KMS-11 (cell line): ENCODE data around the gene STK33.
A peak's percentile ranks its signal among the peaks of the same experiment; 100 is the strongest.

Experiments
- H2AFZ ChIP-seq: fragments of 200-600 bp; sonication (generic); 2 replicates; pipeline ENCODE4 v1.6.1; 2016; ENCODE audit warnings: antibody characterized with exemption, mixed run types, low read depth
- H3K27ac ChIP-seq: fragments of 200-600 bp; sonication (generic); 2 replicates; pipeline ENCODE4 v1.6.1; 2016; ENCODE audit warnings: mild to moderate bottlenecking, mixed run types
- H3K27me3 ChIP-seq: fragments of 200-600 bp; sonication (generic); 2 replicates; pipeline ENCODE4 v1.6.1; 2017; ENCODE audit warnings: mild to moderate bottlenecking, low read depth, mixed run types, moderate library complexity; ENCODE audit not compliant: insufficient read depth
- H3K36me3 ChIP-seq: fragments of 200-600 bp; sonication (generic); 2 replicates; pipeline ENCODE4 v1.6.1; 2017; ENCODE audit warnings: mild to moderate bottlenecking, mixed run types; ENCODE audit not compliant: insufficient read depth
- H3K4me1 ChIP-seq: fragments of 200-600 bp; sonication (generic); 2 replicates; pipeline ENCODE4 v1.6.1; 2016; ENCODE audit warnings: mild to moderate bottlenecking, low read depth, mixed run types; ENCODE audit not compliant: poor library complexity, severe bottlenecking
- H3K4me2 ChIP-seq: fragments of 200-600 bp; sonication (generic); 2 replicates; pipeline ENCODE4 v1.7.0; 2016; ENCODE audit warnings: mild to moderate bottlenecking, mixed run types
- H3K4me3 ChIP-seq: fragments of 200-600 bp; sonication (generic); IDR thresholded peaks from 2 replicates; pipeline ENCODE4 v1.6.1; 2017; ENCODE audit warnings: low read depth, low read length, mixed read lengths; ENCODE audit not compliant: insufficient read depth
- H3K79me2 ChIP-seq: fragments of 200-600 bp; sonication (generic); 2 replicates; pipeline ENCODE4 v1.6.1; 2016; ENCODE audit warnings: low read depth, mixed run types; ENCODE audit not compliant: insufficient read depth
- H3K9ac ChIP-seq: fragments of 200-600 bp; sonication (generic); 2 replicates; pipeline ENCODE4 v1.6.1; 2016; ENCODE audit warnings: mild to moderate bottlenecking, mixed run types
- H4K20me1 ChIP-seq: fragments of 200-600 bp; sonication (generic); 2 replicates; pipeline ENCODE4 v1.6.1; 2016; ENCODE audit warnings: mild to moderate bottlenecking, mixed run types; ENCODE audit not compliant: insufficient read depth
- TF ChIP-seq, protein P1 (sequence below): fragments of 200-600 bp; sonication (generic); conservative IDR thresholded peaks from 2 replicates; pipeline ENCODE4 v1.6.1; 2017; ENCODE audit warnings: low read depth, mild to moderate bottlenecking, antibody characterized with exemption, low read length, moderate library complexity, mixed read lengths

The STK33 gene

DNA sequence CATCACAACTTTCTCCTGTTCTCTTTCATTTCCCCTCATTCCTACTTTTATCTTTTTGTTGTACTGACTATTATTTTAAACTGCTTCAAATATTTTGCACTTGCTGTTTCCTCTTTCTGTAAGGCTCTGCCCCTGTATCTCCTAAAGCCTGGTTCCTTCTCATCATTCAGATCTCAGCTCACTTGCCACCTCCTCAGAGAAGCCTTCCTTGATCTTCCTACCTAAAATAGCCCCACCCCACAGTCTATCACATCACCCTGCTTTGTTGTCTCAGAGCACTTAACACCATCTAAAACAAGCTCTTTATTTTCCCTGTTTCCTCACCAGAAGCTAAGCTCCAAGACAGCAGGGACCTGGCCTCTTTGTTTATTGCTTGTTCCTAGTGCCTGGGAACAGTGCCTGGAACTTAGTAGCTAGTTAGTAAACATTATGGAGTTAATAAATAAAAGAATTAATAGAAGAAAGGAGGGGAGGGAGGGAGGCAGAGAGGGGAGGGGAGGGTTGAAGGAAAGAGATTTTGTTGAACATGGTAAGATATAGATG, 2.5 kb upstream of the STK33 start:
- H3K79me2 ChIP-seq: peaks cover 16% of the 10 kb centered on the region; the same call in 1 of the 2 replicates
- H3K9ac ChIP-seq: no peak overlapping the region
- TF ChIP-seq, protein P1, sequence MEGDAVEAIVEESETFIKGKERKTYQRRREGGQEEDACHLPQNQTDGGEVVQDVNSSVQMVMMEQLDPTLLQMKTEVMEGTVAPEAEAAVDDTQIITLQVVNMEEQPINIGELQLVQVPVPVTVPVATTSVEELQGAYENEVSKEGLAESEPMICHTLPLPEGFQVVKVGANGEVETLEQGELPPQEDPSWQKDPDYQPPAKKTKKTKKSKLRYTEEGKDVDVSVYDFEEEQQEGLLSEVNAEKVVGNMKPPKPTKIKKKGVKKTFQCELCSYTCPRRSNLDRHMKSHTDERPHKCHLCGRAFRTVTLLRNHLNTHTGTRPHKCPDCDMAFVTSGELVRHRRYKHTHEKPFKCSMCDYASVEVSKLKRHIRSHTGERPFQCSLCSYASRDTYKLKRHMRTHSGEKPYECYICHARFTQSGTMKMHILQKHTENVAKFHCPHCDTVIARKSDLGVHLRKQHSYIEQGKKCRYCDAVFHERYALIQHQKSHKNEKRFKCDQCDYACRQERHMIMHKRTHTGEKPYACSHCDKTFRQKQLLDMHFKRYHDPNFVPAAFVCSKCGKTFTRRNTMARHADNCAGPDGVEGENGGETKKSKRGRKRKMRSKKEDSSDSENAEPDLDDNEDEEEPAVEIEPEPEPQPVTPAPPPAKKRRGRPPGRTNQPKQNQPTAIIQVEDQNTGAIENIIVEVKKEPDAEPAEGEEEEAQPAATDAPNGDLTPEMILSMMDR: no peak
- no peak overlapping the region for H3K27ac ChIP-seq
- peaks cover 23% of the 10 kb centered on the region for H3K4me1 ChIP-seq
- H2AFZ ChIP-seq: no peak overlapping the region
- no peaks in the 10 kb centered on the region for H3K36me3 ChIP-seq
- no peaks in the 10 kb centered on the region for H4K20me1 ChIP-seq
- no peak overlapping the region for H3K4me2 ChIP-seq
- no peaks in the 10 kb centered on the region for H3K27me3 ChIP-seq
- H3K4me3 ChIP-seq: no peak overlapping the region

DNA sequence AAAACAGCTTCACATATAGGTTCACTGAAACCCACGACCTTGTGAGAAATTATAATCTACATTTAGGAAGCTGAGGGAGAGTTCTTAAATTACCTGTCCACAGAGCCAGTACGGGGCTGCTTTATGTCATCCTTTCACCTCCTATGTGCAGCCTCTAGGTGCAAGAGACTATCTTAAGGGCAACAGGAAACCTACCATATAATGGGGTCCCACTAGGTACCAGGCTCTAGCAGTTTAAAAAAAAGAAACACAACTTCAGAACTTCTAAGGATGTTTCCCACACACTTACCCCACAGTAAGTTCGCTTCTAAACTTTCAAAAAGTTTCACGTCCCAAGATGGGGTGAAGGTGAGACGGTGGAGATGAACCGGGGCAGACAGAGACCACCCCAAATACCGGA, 573 bp downstream of the STK33 start:
- no peaks in the 10 kb centered on the region for H3K36me3 ChIP-seq
- peaks cover 23% of the 10 kb centered on the region for H3K4me1 ChIP-seq
- peak overlapping the region; percentile 88 for H3K4me2 ChIP-seq
- TF ChIP-seq, protein P1: no peak
- peak overlapping the region; percentile 94; the same call in 1 of the 2 replicates for H3K9ac ChIP-seq
- peak overlapping the region; percentile 83 for H2AFZ ChIP-seq
- H3K4me3 ChIP-seq: no peak overlapping the region
- H3K27me3 ChIP-seq: no peaks in the 10 kb centered on the region
- peak overlapping the region; percentile 83 for H3K27ac ChIP-seq
- peaks cover 16% of the 10 kb centered on the region; the same call in 1 of the 2 replicates for H3K79me2 ChIP-seq
- H4K20me1 ChIP-seq: no peaks in the 10 kb centered on the region

DNA sequence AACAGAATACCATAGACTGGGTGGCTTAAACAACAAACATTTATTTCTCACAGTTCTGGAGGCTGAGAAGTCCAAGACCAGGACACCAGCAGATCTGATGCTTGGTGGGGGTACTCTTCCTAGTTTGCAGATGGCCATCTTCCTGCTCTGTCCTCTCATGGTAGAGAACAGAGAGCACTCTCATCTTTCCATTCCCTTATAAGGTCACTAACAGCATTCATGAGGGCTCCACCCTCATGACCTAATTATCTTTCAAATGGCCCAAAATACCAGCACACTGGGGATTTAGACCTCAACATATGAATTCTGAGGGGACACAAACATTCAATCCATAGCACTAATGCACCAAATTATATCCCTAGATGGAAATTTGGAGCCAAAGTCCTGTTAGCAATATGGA, 6.1 kb downstream of the STK33 start:
- Histone ChIP-seq H2AFZ (no peak overlapping the region), H3K4me3 (no peak overlapping the region), H3K4me2 (no peak overlapping the region; the same call in 1 of the 2 replicates), H3K4me1 (peaks cover 23% of the 10 kb centered on the region), H3K27me3 (no peaks in the 10 kb centered on the region), H3K79me2 (peaks cover 5% of the 10 kb centered on the region; the same call in 1 of the 2 replicates), H4K20me1 (no peaks in the 10 kb centered on the region), H3K9ac (no peak overlapping the region), H3K36me3 (no peaks in the 10 kb centered on the region), H3K27ac (no peak overlapping the region)
- TF ChIP-seq, protein P1: no peak

DNA sequence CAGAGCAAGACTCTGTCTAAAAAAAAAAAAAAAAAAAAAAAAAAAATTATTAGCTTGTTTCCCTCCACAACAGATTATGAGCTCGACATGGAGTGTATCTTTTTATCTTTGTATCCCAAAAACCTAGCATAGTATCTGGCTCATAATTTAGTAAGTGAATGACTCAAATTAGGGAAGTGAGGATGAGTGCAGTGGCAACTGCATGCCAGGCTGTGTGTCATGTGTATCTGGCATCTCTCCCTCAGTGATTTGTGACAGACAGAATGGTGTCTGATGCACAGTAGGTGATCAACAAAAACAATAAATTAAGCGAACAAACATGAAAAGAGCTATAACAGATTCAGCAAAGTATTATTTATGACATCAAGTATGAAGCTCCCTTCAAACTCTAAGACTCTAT, 7.2 kb downstream of the STK33 start:
- Histone ChIP-seq H3K36me3 (no peaks in the 10 kb centered on the region), H3K9ac (no peak overlapping the region), H3K4me2 (no peak overlapping the region), H3K79me2 (no peaks in the 10 kb centered on the region; the same call in 1 of the 2 replicates), H3K27me3 (no peaks in the 10 kb centered on the region), H3K4me1 (peaks cover 16% of the 10 kb centered on the region), H2AFZ (no peak overlapping the region), H4K20me1 (no peaks in the 10 kb centered on the region), H3K4me3 (no peak overlapping the region), H3K27ac (no peak overlapping the region)
- TF ChIP-seq, protein P1: no peak
